GM12874 (cell line): ENCODE measurements around the gene PIGH.

Source experiments
- TF ChIP-seq, protein P1 (sequence below): IDR thresholded peaks from 2 replicates; pipeline ENCODE4 v1.5.1; 2011; ENCODE audit warnings: low read depth, mild to moderate bottlenecking, control low read depth, low read length, moderate library complexity; ENCODE audit not compliant: insufficient read depth

PIGH gene

DNA sequence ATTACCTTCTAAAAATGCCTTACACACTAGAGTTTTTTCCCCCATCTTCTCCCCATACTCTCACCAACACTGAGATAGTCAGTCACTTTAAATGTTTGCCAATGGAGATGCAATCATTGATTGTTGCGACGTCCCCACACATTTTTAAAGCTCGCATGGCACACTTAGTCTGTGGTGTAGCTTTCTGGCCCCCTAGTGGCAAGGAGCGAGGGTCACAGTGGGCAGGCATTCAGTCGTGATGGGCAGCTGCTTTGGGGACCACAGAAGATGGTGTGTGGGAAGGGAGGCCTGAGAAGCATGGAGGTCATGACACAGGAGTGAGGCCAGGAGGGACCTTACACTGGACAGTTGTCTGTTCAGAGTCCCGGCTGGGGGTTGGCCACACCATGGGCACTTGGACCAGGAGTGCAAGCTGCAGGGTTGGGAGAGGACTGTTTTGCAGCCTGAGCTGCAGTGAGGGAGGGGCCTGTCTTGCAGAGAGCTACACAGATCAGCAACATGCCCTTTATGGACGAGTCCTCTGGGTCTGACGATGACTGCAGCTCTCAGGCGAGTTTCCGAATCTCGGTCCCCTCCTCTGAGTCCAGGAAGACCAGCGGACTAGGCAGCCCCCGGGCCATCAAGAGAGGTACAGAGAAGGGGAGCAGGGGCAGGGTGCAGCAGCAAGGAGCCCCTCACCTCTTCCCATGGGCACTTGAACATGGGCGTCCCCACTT, 28.6 kb downstream of the PIGH start:
- TF ChIP-seq, protein P1, sequence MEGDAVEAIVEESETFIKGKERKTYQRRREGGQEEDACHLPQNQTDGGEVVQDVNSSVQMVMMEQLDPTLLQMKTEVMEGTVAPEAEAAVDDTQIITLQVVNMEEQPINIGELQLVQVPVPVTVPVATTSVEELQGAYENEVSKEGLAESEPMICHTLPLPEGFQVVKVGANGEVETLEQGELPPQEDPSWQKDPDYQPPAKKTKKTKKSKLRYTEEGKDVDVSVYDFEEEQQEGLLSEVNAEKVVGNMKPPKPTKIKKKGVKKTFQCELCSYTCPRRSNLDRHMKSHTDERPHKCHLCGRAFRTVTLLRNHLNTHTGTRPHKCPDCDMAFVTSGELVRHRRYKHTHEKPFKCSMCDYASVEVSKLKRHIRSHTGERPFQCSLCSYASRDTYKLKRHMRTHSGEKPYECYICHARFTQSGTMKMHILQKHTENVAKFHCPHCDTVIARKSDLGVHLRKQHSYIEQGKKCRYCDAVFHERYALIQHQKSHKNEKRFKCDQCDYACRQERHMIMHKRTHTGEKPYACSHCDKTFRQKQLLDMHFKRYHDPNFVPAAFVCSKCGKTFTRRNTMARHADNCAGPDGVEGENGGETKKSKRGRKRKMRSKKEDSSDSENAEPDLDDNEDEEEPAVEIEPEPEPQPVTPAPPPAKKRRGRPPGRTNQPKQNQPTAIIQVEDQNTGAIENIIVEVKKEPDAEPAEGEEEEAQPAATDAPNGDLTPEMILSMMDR, result peak; percentile 86

DNA sequence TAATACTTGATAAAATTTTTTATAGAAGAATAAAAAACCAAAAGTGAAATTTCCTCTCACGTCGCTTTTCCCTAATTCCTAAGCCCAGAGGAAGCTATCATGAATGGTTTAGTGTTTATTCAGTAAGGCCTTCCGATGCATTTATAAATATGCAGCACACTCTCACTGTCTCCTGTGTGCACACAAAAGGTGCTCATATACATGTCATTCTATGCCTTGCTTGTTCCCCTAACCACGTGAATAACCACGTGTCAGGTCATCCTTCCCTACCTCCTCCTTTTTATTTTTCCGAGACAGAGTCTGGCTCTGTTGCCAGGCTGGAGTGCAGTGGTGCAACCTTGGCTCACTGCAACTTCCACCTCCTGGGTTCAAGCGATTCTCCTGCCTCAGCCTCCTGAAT, 29.6 kb downstream of the PIGH start:
- TF ChIP-seq, protein P1, result no peak

DNA sequence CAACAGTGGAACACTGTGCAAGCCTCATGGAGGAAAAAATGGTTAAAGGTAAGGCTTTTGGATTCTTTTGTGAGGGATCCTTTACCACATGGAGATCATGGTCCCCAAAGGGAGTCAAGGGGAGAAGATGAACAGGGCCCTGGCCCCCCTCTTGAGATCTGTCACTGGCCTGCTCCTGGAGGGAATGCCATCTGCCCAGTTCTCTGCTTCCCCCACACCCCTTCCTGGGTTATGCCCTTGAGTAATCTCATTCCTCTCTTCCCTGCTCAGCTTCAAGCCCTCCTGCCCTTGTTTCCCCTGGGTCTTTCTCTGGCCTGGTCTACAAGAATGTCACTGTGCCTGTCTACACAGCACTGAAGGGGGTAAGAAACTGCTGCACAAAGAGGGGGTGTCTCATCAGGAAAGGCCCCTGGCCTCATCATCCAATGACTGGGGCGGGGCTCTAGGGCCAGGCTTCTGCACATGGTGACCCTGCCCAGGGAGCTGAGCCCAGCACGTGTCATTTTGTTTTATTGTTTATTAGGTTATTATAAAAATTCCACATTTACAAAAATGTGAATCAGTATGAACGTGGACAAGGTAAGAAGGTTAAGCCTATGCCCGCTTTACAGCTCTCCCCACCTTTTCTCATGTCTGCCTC, 30.3 kb downstream of the PIGH start:
- TF ChIP-seq, protein P1, result no peak

DNA sequence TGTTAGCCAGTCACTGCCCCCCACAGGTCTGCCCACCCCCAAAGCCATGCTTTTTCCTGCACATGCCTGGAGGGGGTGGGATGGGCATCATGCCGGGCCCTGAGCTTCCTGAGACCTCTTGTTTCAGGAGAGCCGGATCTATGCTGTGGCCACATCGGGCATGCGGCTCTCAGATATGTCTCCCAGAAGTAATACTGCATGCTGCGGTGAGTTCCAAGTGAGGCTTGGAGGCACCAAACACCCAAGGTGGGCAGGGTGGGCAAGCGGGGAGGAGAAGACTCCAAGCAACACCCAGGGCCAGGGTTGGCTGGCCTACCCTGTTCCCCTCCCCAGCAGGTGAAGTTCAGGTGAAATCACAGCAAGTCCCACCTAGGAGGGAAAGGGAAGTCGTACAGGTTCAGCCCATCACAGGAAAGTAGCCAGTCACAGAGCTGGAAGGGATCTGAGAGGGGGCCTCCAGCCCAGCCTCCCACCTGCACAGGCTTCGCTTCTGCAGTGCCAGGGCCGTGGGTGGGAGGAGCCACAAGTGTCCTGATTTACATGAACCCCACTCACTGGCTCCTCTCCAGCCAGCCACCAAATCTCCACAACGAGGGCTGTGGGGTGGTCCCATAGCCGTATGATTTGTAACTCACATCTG, 30.9 kb downstream of the PIGH start:
- TF ChIP-seq, protein P1, result no peak

GRCh38 chr14:67567654-67568053, 32.4 kb downstream of the PIGH start:
- TF ChIP-seq, protein P1, result no peak

- TF ChIP-seq, protein P1, result no peak
Observed at GRCh38 chr14:67566908-67567307, 33.2 kb downstream of the PIGH start.

DNA sequence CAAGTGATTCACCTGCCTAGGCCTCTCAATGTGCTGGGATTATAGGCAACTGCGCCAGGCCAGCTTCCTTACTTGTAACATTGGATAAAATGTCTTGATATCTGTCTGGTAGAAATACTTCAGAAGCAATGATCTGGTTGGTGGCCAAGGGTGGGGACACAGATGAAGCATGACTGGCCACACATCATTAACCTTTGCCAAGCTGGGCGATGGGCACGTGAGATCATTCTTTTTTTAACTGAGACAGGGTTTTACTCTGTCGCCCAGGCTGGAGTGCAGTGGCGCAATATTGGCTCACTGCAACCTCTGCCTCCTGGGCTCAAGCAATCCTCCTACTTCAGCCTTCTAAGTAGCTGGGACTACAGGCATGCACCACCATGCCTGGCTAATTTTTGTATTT, 35.8 kb downstream of the PIGH start:
- TF ChIP-seq, protein P1, result no peak
